GM20000 (cell line): Measurements from ENCODE around the gene SMIM33.
"Not testable (repeated sequence)": the region's sequence is repeated elsewhere in the genome, so short reads cannot be mapped to it uniquely, and the experiment has no call there.

Experiments used
- DNase-seq: peaks from one replicate; pipeline ENCODE4 v3.0.0; 2012; ENCODE audit warnings: low spot score
- TF ChIP-seq, protein P1 (sequence below): IDR thresholded peaks from 2 replicates; pipeline ENCODE4 v1.5.1; 2012; ENCODE audit warnings: mild to moderate bottlenecking, control low read depth; ENCODE audit errors: extremely low read depth, missing control alignments

The SMIM33 gene

GRCh38 chr5:139481122-139481533 lies 10.3 kb downstream of the SMIM33 start:
- TF ChIP-seq, protein P1, sequence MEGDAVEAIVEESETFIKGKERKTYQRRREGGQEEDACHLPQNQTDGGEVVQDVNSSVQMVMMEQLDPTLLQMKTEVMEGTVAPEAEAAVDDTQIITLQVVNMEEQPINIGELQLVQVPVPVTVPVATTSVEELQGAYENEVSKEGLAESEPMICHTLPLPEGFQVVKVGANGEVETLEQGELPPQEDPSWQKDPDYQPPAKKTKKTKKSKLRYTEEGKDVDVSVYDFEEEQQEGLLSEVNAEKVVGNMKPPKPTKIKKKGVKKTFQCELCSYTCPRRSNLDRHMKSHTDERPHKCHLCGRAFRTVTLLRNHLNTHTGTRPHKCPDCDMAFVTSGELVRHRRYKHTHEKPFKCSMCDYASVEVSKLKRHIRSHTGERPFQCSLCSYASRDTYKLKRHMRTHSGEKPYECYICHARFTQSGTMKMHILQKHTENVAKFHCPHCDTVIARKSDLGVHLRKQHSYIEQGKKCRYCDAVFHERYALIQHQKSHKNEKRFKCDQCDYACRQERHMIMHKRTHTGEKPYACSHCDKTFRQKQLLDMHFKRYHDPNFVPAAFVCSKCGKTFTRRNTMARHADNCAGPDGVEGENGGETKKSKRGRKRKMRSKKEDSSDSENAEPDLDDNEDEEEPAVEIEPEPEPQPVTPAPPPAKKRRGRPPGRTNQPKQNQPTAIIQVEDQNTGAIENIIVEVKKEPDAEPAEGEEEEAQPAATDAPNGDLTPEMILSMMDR, result no peak
- no peak for DNase-seq

DNA sequence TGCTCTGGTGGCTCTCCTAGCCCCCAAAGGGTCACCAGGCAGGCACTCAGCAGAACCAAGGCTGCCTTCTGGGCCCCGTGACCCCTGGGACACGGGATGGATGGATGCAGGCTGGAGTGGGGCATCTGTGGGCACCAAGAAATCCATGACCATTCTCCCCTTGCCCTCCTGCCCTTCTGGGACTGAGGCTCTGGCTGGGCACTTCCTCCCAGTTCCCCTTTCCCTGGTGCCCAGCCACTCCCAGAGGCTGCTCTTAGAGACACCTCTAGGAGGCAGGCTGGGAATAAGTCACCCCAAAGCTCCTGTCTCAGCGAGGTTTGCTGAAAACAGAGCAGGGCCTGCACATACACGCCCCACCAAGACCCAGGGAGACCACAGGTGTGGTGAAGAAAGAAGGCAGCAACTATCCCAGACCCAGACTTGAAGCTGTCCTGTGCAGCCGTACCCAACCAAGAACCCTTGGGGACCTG lies 10.8 kb downstream of the SMIM33 start:
- TF ChIP-seq, protein P1, result no peak
- DNase-seq, result no peak

DNA sequence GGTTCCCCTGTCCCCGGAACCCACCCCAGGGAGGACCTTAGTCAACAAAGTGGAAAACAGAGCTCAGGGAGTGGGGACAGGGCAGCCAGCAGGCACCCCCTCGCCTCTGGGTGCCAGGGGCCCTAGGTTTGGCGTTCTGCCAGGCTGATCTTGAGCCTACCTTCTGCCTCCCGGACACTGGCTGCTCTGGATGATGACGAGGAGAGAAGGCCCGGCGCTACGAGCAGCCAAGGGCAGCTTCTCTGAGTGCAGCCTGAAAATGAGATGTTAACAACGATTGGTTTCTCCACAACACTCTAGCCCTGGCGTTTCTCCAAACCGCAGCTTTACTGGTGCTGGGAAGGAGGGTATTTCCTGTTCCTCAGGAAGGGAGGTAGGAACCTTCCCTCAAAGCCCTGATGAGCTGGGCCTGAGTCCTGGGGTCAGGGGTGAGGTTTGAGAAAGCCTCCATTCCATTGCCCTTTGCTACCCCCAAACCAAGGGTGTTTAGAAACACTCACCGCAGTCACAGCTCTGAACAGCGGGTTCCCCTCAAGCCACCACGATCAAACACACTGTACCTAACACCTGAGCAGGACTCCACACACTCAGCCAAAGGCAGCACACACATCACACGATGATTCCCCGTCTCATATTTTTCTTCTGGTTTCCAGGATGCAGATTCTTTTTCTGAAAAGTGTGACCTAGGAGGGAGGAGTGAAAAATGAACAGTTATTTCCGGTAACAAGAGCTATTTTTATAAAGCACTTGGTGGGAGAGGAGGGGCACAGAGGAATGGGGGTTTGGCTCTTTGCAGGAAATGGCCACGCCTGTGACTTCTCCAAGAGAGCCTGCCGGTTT lies 11.5 kb downstream of the SMIM33 start, which contains the start of gene STING1:
Gene STING1 (minus strand): TSS at position 709 of the 840 bp plus-strand sequence. CDS start 1,054 bp downstream, outside the sequence.
- TF ChIP-seq, protein P1, result no peak
- DNase-seq, result peak; percentile 48

DNA sequence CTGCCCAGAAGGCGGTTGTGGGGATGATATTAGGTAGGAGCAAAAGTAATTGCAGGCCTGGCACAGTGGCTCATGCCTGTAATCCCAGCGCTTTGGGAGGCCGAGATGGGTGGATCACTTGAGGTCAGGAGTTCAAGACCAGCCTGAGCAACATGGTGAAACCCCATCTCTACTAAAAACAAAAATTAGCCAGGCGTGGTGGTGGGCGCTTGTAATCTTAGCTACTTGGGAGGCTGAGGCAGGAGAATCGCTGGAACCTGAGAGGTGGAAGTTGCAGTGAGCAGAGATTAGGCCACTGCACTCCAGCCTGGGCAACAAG lies 12.0 kb downstream of the SMIM33 start:
- not testable (repeated sequence) for DNase-seq

GRCh38 chr5:139486201-139486600 lies 15.4 kb downstream of the SMIM33 start:
- TF ChIP-seq, protein P1, result no peak
- DNase-seq, result no peak

GRCh38 chr5:139488260-139488659 lies 17.5 kb downstream of the SMIM33 start:
- TF ChIP-seq, protein P1, result no peak
- DNase-seq, result no peak

DNA sequence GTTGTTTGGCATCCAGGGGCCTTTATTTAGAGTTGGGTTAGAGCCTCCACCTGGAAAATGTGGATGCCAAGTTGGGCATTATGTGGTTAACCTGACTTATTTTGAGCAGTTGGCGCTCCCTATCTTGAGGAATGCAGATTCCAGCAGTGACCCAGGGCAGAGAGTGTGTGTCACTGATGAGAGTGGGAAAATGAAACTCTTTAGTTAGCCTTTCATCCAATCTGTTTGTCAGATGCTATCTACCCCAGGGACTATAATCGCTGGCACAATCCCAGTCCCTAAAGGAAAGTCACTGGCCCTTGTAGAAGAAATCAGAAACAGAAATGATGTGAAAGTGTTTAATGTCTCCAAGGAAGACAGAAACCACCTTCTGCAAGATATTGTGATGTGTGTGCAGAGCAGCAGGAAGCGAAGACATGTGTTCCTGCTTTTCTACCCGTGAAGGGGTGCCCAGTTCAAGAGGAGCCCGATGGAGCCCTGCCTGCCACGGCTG lies 21.9 kb downstream of the SMIM33 start:
- DNase-seq, result no peak
- TF ChIP-seq, protein P1, result no peak
